Mammary epithelial cell (primary cell): ENCODE results near the gene C1GALT1.

Experiments
- EZH2 ChIP-seq: IDR thresholded peaks from 2 replicates; pipeline ENCODE4 v1.6.1; 2012; ENCODE audit warnings: low read length, inconsistent platforms, borderline replicate concordance
- TF ChIP-seq, protein P1 (sequence below), 2 donors: IDR thresholded peaks in 1 of 2; conservative IDR thresholded peaks in 1 of 2; 2 replicates each; pipeline ENCODE4 v1.5.1; 2011 to 2012; ENCODE audit warnings: inconsistent platforms in 2 of 2, low read length in 2 of 2, mild to moderate bottlenecking in 2 of 2, control low read depth in 1 of 2, low read depth in 1 of 2; ENCODE audit not compliant: insufficient read depth in 1 of 2; ENCODE audit errors: extremely low read depth in 1 of 2

DNA sequence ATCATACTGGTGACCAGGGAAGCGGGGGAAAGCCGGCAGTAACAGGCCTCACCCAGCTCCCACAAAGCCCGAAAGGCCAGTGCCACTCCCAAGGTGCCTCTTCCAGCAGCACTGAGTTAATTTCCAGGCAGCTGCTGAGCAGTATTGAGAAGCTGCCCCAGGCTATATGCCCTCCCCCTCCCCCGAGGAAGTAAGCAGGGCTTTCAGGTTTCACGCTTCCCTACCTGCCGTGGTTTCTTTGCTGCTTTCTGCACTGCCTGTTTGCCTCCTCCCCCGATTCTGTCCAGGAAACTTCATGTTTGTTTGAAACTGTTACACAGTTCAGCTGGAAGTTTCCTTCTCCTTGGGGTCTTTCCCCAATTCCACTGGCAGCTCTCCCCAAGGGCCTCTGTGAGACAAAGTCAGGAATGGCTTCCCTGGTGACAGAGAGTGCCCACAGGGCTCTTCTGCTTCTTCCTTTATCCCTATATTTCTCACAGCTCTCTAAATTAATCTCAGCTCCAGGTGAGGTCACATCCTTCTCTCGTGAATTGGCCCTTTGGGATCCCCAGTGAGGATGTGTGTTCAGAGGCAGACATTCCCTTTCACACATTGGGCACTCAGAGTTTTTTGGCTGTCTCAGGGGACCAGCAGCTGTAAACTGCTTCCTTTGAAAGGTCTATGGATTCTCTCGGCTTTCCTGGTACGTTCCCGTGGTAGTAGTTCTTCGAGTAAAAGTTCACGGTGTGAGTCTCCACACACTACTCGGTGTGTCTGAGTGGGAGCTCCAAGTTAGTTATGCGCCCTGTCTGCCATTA lies 19.4 kb downstream of the C1GALT1 start:
- TF ChIP-seq EZH2: no peak
- TF ChIP-seq, protein P1, sequence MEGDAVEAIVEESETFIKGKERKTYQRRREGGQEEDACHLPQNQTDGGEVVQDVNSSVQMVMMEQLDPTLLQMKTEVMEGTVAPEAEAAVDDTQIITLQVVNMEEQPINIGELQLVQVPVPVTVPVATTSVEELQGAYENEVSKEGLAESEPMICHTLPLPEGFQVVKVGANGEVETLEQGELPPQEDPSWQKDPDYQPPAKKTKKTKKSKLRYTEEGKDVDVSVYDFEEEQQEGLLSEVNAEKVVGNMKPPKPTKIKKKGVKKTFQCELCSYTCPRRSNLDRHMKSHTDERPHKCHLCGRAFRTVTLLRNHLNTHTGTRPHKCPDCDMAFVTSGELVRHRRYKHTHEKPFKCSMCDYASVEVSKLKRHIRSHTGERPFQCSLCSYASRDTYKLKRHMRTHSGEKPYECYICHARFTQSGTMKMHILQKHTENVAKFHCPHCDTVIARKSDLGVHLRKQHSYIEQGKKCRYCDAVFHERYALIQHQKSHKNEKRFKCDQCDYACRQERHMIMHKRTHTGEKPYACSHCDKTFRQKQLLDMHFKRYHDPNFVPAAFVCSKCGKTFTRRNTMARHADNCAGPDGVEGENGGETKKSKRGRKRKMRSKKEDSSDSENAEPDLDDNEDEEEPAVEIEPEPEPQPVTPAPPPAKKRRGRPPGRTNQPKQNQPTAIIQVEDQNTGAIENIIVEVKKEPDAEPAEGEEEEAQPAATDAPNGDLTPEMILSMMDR (conservative IDR thresholded peaks at IDR 0.05 in 1 of 2, IDR thresholded peaks at IDR 0.05 in 1 of 2; ENCODE audit: extremely low read depth in 1 of 2, insufficient read depth in 1 of 2, low read depth in 1 of 2, low read length in 2 of 2): no peak
